OCI-LY7 (cell line): ENCODE results near the gene UTP14A. TPM values are rescaled to one million over a fixed set of nuclear protein-coding genes. Genes with fewer than 3 reads are reported as not detected.

Experiments used
- BruUV-seq: library from RNA; stranded (reverse); fragments of 400-500 nt; replicated peaks from 2 replicates; lab custom pipeline; 2021; lab: Mats Ljungman, UMichigan
- CTCF ChIA-PET: fragments of 300-600 bp; sonication (Branson Sonifier 250); formaldehyde crosslinking; loops from one replicate; lab custom pipeline; 2022; ENCODE audit warnings: antibody characterized with exemption; ENCODE audit not compliant: unreplicated experiment; lab: Charles Lee
- POLR2A ChIA-PET: fragments of 300-600 bp; sonication (Branson Sonifier 250); formaldehyde crosslinking; loops from one replicate; lab custom pipeline; 2022; ENCODE audit warnings: antibody characterized with exemption; lab: Charles Lee
- DNase-seq: peaks from one replicate; pipeline ENCODE4 v3.0.0-alpha.2; 2015; ENCODE audit warnings: low spot score
- H2AFZ ChIP-seq: fragments of 200-600 bp; sonication (generic), shearing (Covaris generic); 2 replicates; pipeline ENCODE4 v1.6.1; 2014; ENCODE audit warnings: mild to moderate bottlenecking, antibody characterized with exemption, low read length, moderate library complexity
- H3K27ac ChIP-seq: fragments of 200-600 bp; sonication (generic); 2 replicates; pipeline ENCODE4 v1.5.1; 2014; ENCODE audit warnings: mixed run types, low read depth, mild to moderate bottlenecking, moderate library complexity, low read length, inconsistent platforms; ENCODE audit not compliant: poor library complexity, severe bottlenecking
- H3K36me3 ChIP-seq: fragments of 200-600 bp; sonication (generic); 2 replicates; pipeline ENCODE4 v1.6.1; 2014; ENCODE audit warnings: mild to moderate bottlenecking, antibody characterized with exemption, low read length, moderate library complexity, mixed read lengths; ENCODE audit not compliant: insufficient read depth
- H3K4me1 ChIP-seq: fragments of 200-600 bp; sonication (generic); 2 replicates; pipeline ENCODE4 v1.5.1; 2014; ENCODE audit warnings: mild to moderate bottlenecking, low read length; ENCODE audit not compliant: insufficient read depth, poor library complexity, severe bottlenecking
- H3K4me2 ChIP-seq: fragments of 200-600 bp; sonication (generic); 2 replicates; pipeline ENCODE4 v1.6.1; 2014; ENCODE audit warnings: mild to moderate bottlenecking, low read length
- H3K4me3 ChIP-seq: fragments of 200-600 bp; sonication (generic); 2 replicates; pipeline ENCODE4 v1.5.1; 2014; ENCODE audit warnings: mild to moderate bottlenecking, low read depth, low read length; ENCODE audit not compliant: poor library complexity, severe bottlenecking
- H3K79me2 ChIP-seq: fragments of 200-600 bp; sonication (generic); 2 replicates; pipeline ENCODE4 v1.6.1; 2016; ENCODE audit warnings: low read depth, mild to moderate bottlenecking, low read length, moderate library complexity, mixed read lengths; ENCODE audit not compliant: insufficient read depth
- H3K9me2 ChIP-seq: fragments of 200-600 bp; sonication (generic); 2 replicates; pipeline ENCODE4 v1.6.1; 2016; ENCODE audit warnings: mild to moderate bottlenecking, low read length, mixed read lengths; ENCODE audit not compliant: insufficient read depth
- H3K9me3 ChIP-seq: fragments of 200-600 bp; sonication (generic); 2 replicates; pipeline ENCODE4 v1.6.1; 2014; ENCODE audit warnings: mild to moderate bottlenecking, mixed run types, low read length, mixed read lengths
- H4K20me1 ChIP-seq: fragments of 200-600 bp; sonication (generic); 2 replicates; pipeline ENCODE4 v1.6.1; 2014; ENCODE audit warnings: mild to moderate bottlenecking, antibody characterized with exemption, low read length, moderate library complexity, mixed read lengths; ENCODE audit not compliant: insufficient read depth
- EZH2phosphoT487 ChIP-seq: fragments of 200-600 bp; sonication (generic); IDR thresholded peaks from 2 replicates; pipeline ENCODE4 v1.6.1; 2018; ENCODE audit warnings: low read depth, borderline replicate concordance, mild to moderate bottlenecking, mixed run types, antibody characterized with exemption, low read length, moderate library complexity, mixed read lengths
- intact Hi-C: fragments of 100-400 bp; cut with micrococcal nuclease; formaldehyde crosslinking; loops from one replicate; pipeline ENCODE4 v1.10.0; 2022; ENCODE audit not compliant: unreplicated experiment
- total RNA-seq, 2 experiments: library from RNA; depleted of rRNA in 1 of 2; stranded (reverse); fragments of >200 nt in 1 of 2; shearing (Covaris generic) in 1 of 2; gene quantifications; 2 replicates each; pipeline ENCODE4 v1.2.3, GENCODE V29; 2014 to 2022
- TF ChIP-seq, protein P1 (sequence below): fragments of 200-600 bp; sonication (generic); conservative IDR thresholded peaks from 2 replicates; pipeline ENCODE4 v1.5.1; 2014; ENCODE audit warnings: mild to moderate bottlenecking, antibody characterized with exemption, low read length, moderate library complexity, mixed read lengths

UTP14A gene
- total RNA-seq, 2 experiments from 2014 or later = 21.9 to 29.5 TPM

DNA sequence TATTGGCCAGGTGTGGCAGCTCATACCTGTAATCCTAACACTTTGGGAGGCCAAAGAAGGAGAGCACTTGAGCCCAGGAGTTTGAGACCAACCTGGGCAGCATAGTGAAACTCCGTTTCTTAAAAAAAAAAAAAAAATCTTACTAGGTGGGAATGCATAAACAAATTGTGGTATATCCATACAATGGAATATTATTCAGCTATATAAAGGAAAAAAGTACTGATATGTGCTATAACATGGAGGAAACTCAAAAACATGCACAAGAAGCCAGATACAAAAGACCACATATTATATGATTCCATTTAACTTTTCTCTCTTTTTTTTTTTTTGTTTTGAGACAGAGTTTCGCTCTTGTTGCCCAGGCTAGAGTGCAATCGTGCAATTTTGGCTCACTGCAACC is 63.0 kb downstream of the UTP14A start:
- Histone ChIP-seq H3K79me2 (no peaks in the 10 kb centered on the region), H2AFZ (no peak overlapping the region), H3K4me1 (no peaks in the 10 kb centered on the region), H3K27ac (no peak overlapping the region), H3K4me3 (no peak overlapping the region), H3K36me3 (no peaks in the 10 kb centered on the region), H3K9me2 (no peaks in the 10 kb centered on the region), H3K9me3 (no peaks in the 10 kb centered on the region), H3K4me2 (no peak overlapping the region), H4K20me1 (no peaks in the 10 kb centered on the region)
- no TSS peak for BruUV-seq
- no peak for TF ChIP-seq EZH2phosphoT487
- TF ChIP-seq, protein P1, sequence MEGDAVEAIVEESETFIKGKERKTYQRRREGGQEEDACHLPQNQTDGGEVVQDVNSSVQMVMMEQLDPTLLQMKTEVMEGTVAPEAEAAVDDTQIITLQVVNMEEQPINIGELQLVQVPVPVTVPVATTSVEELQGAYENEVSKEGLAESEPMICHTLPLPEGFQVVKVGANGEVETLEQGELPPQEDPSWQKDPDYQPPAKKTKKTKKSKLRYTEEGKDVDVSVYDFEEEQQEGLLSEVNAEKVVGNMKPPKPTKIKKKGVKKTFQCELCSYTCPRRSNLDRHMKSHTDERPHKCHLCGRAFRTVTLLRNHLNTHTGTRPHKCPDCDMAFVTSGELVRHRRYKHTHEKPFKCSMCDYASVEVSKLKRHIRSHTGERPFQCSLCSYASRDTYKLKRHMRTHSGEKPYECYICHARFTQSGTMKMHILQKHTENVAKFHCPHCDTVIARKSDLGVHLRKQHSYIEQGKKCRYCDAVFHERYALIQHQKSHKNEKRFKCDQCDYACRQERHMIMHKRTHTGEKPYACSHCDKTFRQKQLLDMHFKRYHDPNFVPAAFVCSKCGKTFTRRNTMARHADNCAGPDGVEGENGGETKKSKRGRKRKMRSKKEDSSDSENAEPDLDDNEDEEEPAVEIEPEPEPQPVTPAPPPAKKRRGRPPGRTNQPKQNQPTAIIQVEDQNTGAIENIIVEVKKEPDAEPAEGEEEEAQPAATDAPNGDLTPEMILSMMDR = no peak
- no peak for DNase-seq
- CTCF ChIA-PET = no interaction called here
- intact Hi-C loops = no loop called here
- POLR2A ChIA-PET = interaction anchor here (1.0 kb wide), 1 partner anchor 80 kb away, joined by 3 read pairs; no protein-coding TSS in a partner anchor

DNA sequence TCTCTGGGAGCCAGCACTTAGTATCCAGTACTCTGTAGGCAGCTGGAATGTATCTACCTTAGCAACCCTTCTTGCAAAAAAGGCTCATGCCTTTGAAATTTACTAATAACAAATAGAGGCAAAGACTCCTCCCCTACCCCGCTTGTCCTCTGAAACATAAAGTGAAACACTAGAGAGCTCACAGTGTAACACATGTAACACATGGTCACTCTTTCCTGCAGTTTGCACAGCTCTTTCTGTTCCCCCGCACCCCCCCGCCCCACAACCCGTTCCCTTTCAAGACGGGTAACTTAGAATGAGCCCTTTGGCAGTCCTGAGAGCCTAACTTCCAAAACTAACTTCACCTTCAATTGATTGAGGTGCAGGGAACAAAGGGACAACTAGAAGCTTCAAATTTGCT is 70.5 kb downstream of the UTP14A start:
- ChIA-PET POLR2A (interaction anchor here (0.8 kb wide), 1 partner anchor 15 kb away, joined by 3 read pairs; no protein-coding TSS in a partner anchor), CTCF (no interaction called here)
- no peak overlapping the region for H3K4me2 ChIP-seq
- H4K20me1 ChIP-seq = no peaks in the 10 kb centered on the region
- peaks cover 11% of the 10 kb centered on the region for H3K4me1 ChIP-seq
- no peak overlapping the region for H3K4me3 ChIP-seq
- H3K27ac ChIP-seq = no peak overlapping the region
- H3K9me2 ChIP-seq = no peaks in the 10 kb centered on the region
- TF ChIP-seq, protein P1 = no peak
- TF ChIP-seq EZH2phosphoT487 = no peak
- no peaks in the 10 kb centered on the region for H3K9me3 ChIP-seq
- intact Hi-C loops = no loop called here
- H3K36me3 ChIP-seq = no peaks in the 10 kb centered on the region
- no TSS peak for BruUV-seq
- DNase-seq = no peak
- no peaks in the 10 kb centered on the region for H3K79me2 ChIP-seq
- H2AFZ ChIP-seq = no peak overlapping the region

Other genes starting within 250 kb of the UTP14A start
- gene XPNPEP2, start 167.2 kb upstream of the UTP14A start, total RNA-seq (2014; rRNA removed; shearing (Covaris generic)) = not detected in 2 replicates
- gene XPNPEP2, start 167.2 kb upstream of the UTP14A start, total RNA-seq (2022) = not detected in 2 replicates
- 163 and 194 TPM in 2 replicates for gene SASH3, start 126.2 kb upstream of the UTP14A start, total RNA-seq (2014; rRNA removed; shearing (Covaris generic))
- 150 and 157 TPM in 2 replicates for gene SASH3, start 126.2 kb upstream of the UTP14A start, total RNA-seq (2022)
- 5.0 and 8.2 TPM in 2 replicates for gene ZDHHC9, start 62.3 kb upstream of the UTP14A start, total RNA-seq (2014; rRNA removed; shearing (Covaris generic))
- gene ZDHHC9, start 62.3 kb upstream of the UTP14A start, total RNA-seq (2022) = 10.0 and 11.3 TPM in 2 replicates
- gene BCORL1, start 76.5 kb downstream of the UTP14A start, total RNA-seq (2014; rRNA removed; shearing (Covaris generic)) = 1.6 and 1.7 TPM in 2 replicates
- gene BCORL1, start 76.5 kb downstream of the UTP14A start, total RNA-seq (2022) = 4.9 and 5.4 TPM in 2 replicates
- gene ELF4, start 204.3 kb downstream of the UTP14A start, total RNA-seq (2014; rRNA removed; shearing (Covaris generic)) = 13.4 and 15.0 TPM in 2 replicates
- gene ELF4, start 204.3 kb downstream of the UTP14A start, total RNA-seq (2022) = 24.9 and 27.3 TPM in 2 replicates